Epithelial cell of esophagus (primary cell): ENCODE results near the gene ZCCHC9.
"Not testable (repeated sequence)": the region's sequence is repeated elsewhere in the genome, so short reads cannot be mapped to it uniquely, and the experiment has no call there.

Experiments
- DNase-seq: peaks from one replicate; pipeline ENCODE4 v3.0.0; 2010; ENCODE audit warnings: low read depth
- H3K4me3 ChIP-seq: 2 replicates; pipeline ENCODE4 v1.5.1; 2011; ENCODE audit warnings: mild to moderate bottlenecking, low read length, control low read depth
- CTCF ChIP-seq: IDR thresholded peaks from 2 replicates; pipeline ENCODE4 v1.5.1; 2011; ENCODE audit warnings: low read depth, mild to moderate bottlenecking, low read length, control low read depth, inconsistent platforms; ENCODE audit not compliant: insufficient read depth; ENCODE audit errors: missing control alignments

The ZCCHC9 gene

GRCh38 chr5:81316571-81316970 is 15.2 kb downstream of the ZCCHC9 start:
- no peak overlapping the region for H3K4me3 ChIP-seq
- no peak for DNase-seq
- no peak for TF ChIP-seq CTCF

- TF ChIP-seq CTCF, result no peak
- H3K4me3 ChIP-seq, result no peak overlapping the region
- DNase-seq, result no peak
Measured at GRCh38 chr5:81317536-81317935, 16.1 kb downstream of the ZCCHC9 start.

GRCh38 chr5:81326554-81326953 is 25.2 kb downstream of the ZCCHC9 start:
- no peak overlapping the region for H3K4me3 ChIP-seq
- DNase-seq, result no peak
- no peak for TF ChIP-seq CTCF

GRCh38 chr5:81334304-81335061 is 33.1 kb downstream of the ZCCHC9 start:
- TF ChIP-seq CTCF, result no peak
- no peak overlapping the region for H3K4me3 ChIP-seq
- no peak for DNase-seq

- no peak for TF ChIP-seq CTCF
- H3K4me3 ChIP-seq, result no peak overlapping the region
- no peak for DNase-seq
Measured at GRCh38 chr5:81335946-81336345, 34.6 kb downstream of the ZCCHC9 start.

- no peak for TF ChIP-seq CTCF
- H3K4me3 ChIP-seq, result no peak overlapping the region
- no peak for DNase-seq
Measured at GRCh38 chr5:81336556-81336955, 35.2 kb downstream of the ZCCHC9 start.

GRCh38 chr5:81337803-81338202 is 36.4 kb downstream of the ZCCHC9 start:
- no peak overlapping the region for H3K4me3 ChIP-seq
- no peak for DNase-seq
- no peak for TF ChIP-seq CTCF

- not testable (repeated sequence) for H3K4me3 ChIP-seq, DNase-seq
Measured at GRCh38 chr5:81338213-81338612, 36.8 kb downstream of the ZCCHC9 start.
